Ovary (tissue), 9 donors: ENCODE results near the gene ENTPD2. TPM values are rescaled to one million over a fixed set of nuclear protein-coding genes. Genes with fewer than 3 reads are reported as not detected.

ENCODE experiments used
- DNase-seq, 5 donors: peaks; one replicate each; pipeline ENCODE4 v3.0.0-alpha.2; 2019 to 2020
- H3K27ac ChIP-seq, 2 donors: fragments of 200-600 bp; one replicate each; pipeline versions ENCODE4 v1.5.1 to v1.8.0; 2019 to 2022
- H3K27me3 ChIP-seq: fragments of 200-600 bp; one replicate; pipeline ENCODE4 v1.8.0; 2022
- H3K36me3 ChIP-seq: fragments of 200-600 bp; sonication (generic); one replicate; pipeline ENCODE4 v1.5.1; 2019
- H3K4me1 ChIP-seq: one replicate; pipeline ENCODE4 v1.8.1; 2013; ENCODE audit warnings: mild to moderate bottlenecking, moderate library complexity; ENCODE audit not compliant: insufficient read depth
- H3K4me3 ChIP-seq: fragments of 200-600 bp; sonication (generic); one replicate; pipeline ENCODE4 v1.5.1; 2017
- H3K9me3 ChIP-seq, 2 donors: fragments of 200-600 bp in 1 of 2; sonication (generic) in 1 of 2; one replicate each; pipeline versions ENCODE4 v1.5.1 to v1.8.1; 2013 to 2019; ENCODE audit warnings: mild to moderate bottlenecking in 1 of 2, moderate library complexity in 1 of 2
- EP300 ChIP-seq: sonication (generic); formaldehyde crosslinking; IDR thresholded peaks from one replicate; pipeline ENCODE4 v1.6.1; 2017; ENCODE audit warnings: antibody characterized with exemption
- POLR2A ChIP-seq: fragments of 450-650 bp; IDR thresholded peaks from one replicate; pipeline ENCODE4 v1.6.1; 2017; ENCODE audit warnings: antibody characterized with exemption, mild to moderate bottlenecking, moderate library complexity
- WGBS, 3 donors: extraction: QIAGEN DNeasy Blood & Tissue Kit in 1 of 3; methylation state at CpG; one replicate each; pipeline versions ENCODE4 v1.1.5 to v1.1.7; 2013 to 2017; 5-methylcytosine and 5-hydroxymethylcytosine counted together
- intact Hi-C, 4 donors: fragments of 100-400 bp; cut with DNase I; formaldehyde crosslinking; loops; one replicate each; pipeline versions ENCODE4 v1.11.0 to v1.15.1; 2022 to 2023
- polyA plus RNA-seq, 2 donors: library from polyadenylated mRNA; stranded (reverse); fragments of 200-250 nt in 1 of 2; fragments of 350-450 nt in 1 of 2; fragmentation: Illumina TruSeq in 1 of 2; extraction: RNeasy Lipid Tissue Mini Kit (QIAGEN cat#74804) in 1 of 2; gene quantifications; one replicate each; pipeline ENCODE4 v1.2.3, GENCODE V29; 2013 to 2014
- total RNA-seq, 7 donors: library from RNA; depleted of rRNA in 2 of 7; stranded (reverse); fragments of >200 nt in 2 of 7; fragmentation: NEBNext Ultra II Directional in 3 of 7; extraction: Animal tissue kit (Norgen Biotek cat#: 25700) in 3 of 7; gene quantifications; one replicate each; pipeline versions ENCODE4 v1.1.0 to v1.2.4, GENCODE V29; 2016 to 2023
- TF ChIP-seq, protein P1 (sequence below), 3 donors: fragments of 450-650 bp in 2 of 3; fragments of 200-600 bp in 1 of 3; IDR thresholded peaks; one replicate each; pipeline versions ENCODE4 v1.5.1 to v1.8.0; 2016 to 2022; ENCODE audit warnings: antibody characterized with exemption in 3 of 3, mild to moderate bottlenecking in 1 of 3
- donor health status: DM: no; HTN: no; CAD: no; lungs with moderate emphysema.
- donor health status: DM: no; HTN: no; CAD: no.
- donor health status: Bipolar disorder and iron deficiency.
- donor health status: DM: yes; HTN: yes; CAD: no.
- donor health status: DM: no; HTN: no; CAD: no.
- donor health status: DM: yes; HTN: yes; CAD: no.

ENTPD2 gene
- total and polyA plus RNA-seq, 9 donors, result 0.12 to 5.1 (median 0.87) TPM

DNA sequence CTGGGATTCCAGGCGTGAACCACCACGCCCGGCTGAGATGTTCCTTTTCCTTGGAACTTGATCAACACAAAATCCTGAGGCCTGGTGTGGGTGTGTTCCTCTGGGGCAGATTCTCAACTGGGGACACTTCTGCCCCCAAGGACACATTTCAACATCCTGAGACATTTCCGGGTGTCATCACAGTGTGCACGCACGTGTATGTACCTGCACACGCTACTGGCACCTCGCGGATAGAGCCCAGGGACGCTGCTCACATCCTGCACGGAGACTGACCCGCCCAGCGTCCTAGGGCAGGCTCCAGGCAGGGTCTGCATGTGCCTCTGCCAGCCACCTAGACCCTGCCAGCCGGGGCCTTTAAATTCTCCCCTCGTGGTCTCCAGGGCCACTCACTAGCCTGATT is 8.5 kb upstream of the ENTPD2 start:
- H3K9me3 ChIP-seq, result no peaks in the 10 kb centered on the region
- H3K36me3 ChIP-seq, result no peaks in the 10 kb centered on the region
- 87 to 91% (median 88%) methylated on average over 15 of the region's 15 CpGs for WGBS, 3 donors
- H3K27ac ChIP-seq, result no peak overlapping the region
- intact Hi-C loops, result no loop called here
- no peak overlapping the region for H3K4me3 ChIP-seq
- DNase-seq, result no peak
- TF ChIP-seq EP300 (no peak), POLR2A (no peak)
- TF ChIP-seq, protein P1, sequence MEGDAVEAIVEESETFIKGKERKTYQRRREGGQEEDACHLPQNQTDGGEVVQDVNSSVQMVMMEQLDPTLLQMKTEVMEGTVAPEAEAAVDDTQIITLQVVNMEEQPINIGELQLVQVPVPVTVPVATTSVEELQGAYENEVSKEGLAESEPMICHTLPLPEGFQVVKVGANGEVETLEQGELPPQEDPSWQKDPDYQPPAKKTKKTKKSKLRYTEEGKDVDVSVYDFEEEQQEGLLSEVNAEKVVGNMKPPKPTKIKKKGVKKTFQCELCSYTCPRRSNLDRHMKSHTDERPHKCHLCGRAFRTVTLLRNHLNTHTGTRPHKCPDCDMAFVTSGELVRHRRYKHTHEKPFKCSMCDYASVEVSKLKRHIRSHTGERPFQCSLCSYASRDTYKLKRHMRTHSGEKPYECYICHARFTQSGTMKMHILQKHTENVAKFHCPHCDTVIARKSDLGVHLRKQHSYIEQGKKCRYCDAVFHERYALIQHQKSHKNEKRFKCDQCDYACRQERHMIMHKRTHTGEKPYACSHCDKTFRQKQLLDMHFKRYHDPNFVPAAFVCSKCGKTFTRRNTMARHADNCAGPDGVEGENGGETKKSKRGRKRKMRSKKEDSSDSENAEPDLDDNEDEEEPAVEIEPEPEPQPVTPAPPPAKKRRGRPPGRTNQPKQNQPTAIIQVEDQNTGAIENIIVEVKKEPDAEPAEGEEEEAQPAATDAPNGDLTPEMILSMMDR (IDR thresholded peaks at IDR 0.05), result no peak
- no peaks in the 10 kb centered on the region for H3K4me1 ChIP-seq
- H3K27me3 ChIP-seq, result no peaks in the 10 kb centered on the region

DNA sequence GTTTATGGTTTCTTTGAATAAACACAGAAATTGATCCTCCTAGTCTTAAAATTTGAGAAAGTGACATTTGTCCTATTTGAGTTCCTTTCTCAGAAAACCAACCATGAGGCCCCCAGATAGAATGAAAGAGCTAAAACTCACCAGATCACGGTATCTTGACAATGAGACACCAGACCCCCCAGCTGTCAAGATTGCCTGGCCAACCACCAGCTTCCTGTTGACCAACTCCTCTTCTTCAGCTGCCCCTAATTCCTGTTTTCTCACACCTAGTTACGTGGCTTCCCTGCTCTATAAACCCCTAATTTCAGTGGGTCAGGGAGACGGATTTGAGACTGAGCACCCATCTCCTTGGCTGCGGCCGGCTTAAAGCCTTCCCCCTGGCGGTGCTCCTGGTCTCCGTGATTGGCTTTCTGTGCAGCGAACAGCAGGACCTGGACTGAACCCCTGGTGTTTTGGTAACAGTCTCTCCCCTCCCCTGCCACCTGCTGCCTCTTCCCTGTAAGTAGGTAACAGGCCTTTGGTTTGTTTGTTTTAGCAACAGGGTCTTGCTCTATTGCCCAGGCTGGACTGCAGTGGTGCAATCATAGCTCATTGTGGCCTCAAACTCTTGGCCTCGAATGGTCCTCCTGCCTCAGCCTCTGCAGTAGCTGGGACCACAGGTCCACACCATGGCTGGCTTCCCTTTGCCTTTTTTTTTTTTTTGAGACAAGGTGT is 4.8 kb upstream of the ENTPD2 start:
- WGBS, 3 donors, result 88 to 92% (median 91%) methylated on average over 9 of the region's 9 CpGs
- peaks cover 19% of the 10 kb centered on the region for H3K4me1 ChIP-seq

DNA sequence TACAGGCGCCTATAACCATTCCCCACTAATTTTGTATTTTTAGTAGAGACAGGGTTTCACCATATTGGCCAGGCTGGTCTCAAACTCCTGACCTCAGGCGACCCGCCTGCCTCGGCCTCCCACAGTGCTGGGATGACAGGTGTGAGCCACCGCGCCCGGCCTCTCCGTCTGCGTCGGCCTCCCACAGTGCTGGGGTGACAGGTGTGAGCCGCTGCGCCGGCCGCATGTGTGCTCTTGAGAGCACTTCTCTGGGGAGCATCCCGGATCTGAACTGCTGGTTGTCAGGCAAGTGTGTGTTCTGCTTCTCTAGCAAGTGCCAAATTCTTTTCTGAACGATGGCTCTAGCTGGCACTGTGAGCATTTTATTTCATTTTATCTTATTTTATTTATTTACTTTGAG is 3.7 kb upstream of the ENTPD2 start:
- intact Hi-C loops, result no loop called here
- Histone ChIP-seq H3K27me3 (no peaks in the 10 kb centered on the region), H3K36me3 (no peaks in the 10 kb centered on the region), H3K4me1 (peaks cover 22% of the 10 kb centered on the region), H3K9me3 (no peaks in the 10 kb centered on the region), H3K27ac (no peak overlapping the region), H3K4me3 (no peak overlapping the region)
- TF ChIP-seq EP300, result no peak
- TF ChIP-seq POLR2A, result no peak
- WGBS, 3 donors, result 69 to 80% (median 78%) methylated on average over 16 of the region's 16 CpGs
- DNase-seq, result no peak

More for the DNA sequence above, 4.8 kb upstream of the ENTPD2 start:
- Histone ChIP-seq H3K9me3 (no peaks in the 10 kb centered on the region), H3K27me3 (no peaks in the 10 kb centered on the region), H3K4me3 (no peak overlapping the region), H3K36me3 (no peaks in the 10 kb centered on the region), H3K27ac (no peak overlapping the region)
- no peak for DNase-seq
- intact Hi-C loops, result no loop called here
- no peak for TF ChIP-seq EP300

DNA sequence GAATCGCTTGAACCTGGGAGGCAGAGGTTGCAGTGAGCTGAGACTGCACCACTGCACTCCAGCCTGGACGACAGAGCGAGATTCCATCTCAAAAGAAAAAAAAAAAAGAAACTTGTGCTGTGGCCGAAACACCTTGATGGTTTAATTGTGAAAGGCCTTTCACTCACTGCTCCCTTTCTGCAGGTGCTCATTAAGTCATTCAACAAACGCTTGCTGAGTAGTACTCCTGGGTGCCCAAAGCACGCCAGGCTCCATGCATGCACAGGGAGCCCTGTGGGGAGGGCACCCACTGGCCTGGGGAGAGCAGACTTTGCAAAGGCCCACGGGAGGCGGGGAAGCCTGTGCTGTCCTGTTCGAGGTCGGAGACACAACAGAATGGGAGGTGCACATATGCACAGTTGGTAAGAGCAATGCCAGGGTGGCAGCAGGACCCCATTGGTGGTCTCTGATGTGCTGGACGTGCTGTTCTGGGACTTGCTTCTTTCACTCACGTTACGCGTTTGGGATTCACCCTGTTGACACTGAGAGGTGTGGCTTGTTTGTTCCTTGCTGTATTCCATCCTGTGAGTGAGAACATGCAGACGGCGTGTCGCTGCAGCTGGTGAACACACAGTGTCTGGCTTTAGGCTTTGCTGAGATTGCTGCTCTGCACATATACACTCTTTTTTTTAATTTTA is 3.0 kb upstream of the ENTPD2 start:
- Histone ChIP-seq H3K36me3 (no peaks in the 10 kb centered on the region), H3K9me3 (no peaks in the 10 kb centered on the region), H3K4me1 (peaks cover 22% of the 10 kb centered on the region), H3K4me3 (no peak overlapping the region), H3K27me3 (no peaks in the 10 kb centered on the region), H3K27ac (no peak overlapping the region)
- no peak for TF ChIP-seq POLR2A
- TF ChIP-seq EP300, result no peak
- TF ChIP-seq, protein P1 (IDR thresholded peaks at IDR 0.05), result no peak
- intact Hi-C loops, result no loop called here
- no peak for DNase-seq
- WGBS, 3 donors, result 65 to 73% (median 66%) methylated on average over 17 of the region's 17 CpGs

DNA sequence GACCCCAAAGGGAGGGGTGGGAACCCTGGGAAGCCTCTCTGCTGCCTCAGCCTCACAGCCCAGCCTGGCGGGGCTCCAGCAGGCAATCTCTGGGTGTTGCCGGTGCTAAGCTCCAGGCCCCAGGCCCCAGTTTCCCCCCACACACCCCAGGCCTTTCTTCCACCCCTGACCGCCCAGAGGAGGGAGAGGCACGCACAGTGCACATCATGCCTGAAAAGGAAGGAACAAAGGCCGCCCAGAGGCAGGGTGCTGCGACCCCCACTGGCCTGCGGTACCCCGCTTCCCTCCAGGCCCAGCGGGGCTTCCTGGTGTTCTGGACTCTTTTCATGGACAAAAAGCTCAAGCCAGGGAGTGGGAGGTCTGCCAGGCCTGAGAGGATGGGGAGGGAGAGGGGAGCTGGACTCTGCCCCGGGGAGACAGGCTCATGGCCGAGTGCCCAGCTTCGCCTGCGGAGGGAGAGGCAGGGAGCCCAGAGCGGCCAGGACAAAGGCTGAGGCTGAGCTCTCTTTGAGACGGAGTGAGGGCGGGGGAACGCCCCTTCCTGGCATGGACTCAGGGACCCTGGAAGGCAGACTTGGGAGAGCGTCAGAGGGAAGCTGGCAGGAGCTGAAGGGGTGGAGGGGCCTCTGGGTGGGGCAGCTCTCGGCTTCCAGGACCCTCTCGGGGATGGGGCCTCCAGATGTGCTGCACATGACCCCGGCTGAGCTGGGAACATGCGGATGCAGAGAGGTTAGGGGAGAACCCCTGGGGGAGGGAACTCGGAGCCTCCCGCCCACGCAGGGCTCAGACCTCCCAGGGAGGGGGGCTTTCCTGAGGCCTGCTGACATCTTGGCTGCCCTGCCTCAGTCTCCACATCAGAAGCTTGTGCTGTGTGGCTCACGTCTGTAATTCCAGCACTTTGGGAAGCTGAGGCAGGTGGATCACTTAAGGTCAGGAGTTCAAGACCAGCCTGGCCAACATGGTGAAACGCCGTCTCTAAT is 1.8 kb upstream of the ENTPD2 start:
- peak; percentile 96 to 99 (median 99) for DNase-seq

More for the DNA sequence above, 1.8 kb upstream of the ENTPD2 start:
- 2 to 5% (median 4%) methylated on average over 25 to 28 of the region's 28 CpGs for WGBS, 3 donors
- peak overlapping the region; percentile 62 to 69 for H3K27ac ChIP-seq
- H3K9me3 ChIP-seq, result no peaks in the 10 kb centered on the region
- no peaks in the 10 kb centered on the region for H3K27me3 ChIP-seq
- H3K36me3 ChIP-seq, result no peaks in the 10 kb centered on the region
- intact Hi-C loops, result no loop called here
- H3K4me1 ChIP-seq, result peaks cover 22% of the 10 kb centered on the region
- TF ChIP-seq, protein P1 (IDR thresholded peaks at IDR 0.05), result no peak
- TF ChIP-seq EP300, result no peak
- no peak for TF ChIP-seq POLR2A
- no peak overlapping the region for H3K4me3 ChIP-seq
